Measurements from ENCODE around the gene TRIM16. TPM values are rescaled to one million over a fixed set of nuclear protein-coding genes. Genes with fewer than 3 reads are reported as not detected.
A peak's percentile ranks its signal among the peaks of the same experiment; 100 is the strongest.
"Not testable (repeated sequence)": the region's sequence is repeated elsewhere in the genome, so short reads cannot be mapped to it uniquely, and the experiment has no call there.

Gene TRIM16
- total RNA-seq, 2 donors from 2014 or later, result 12.0 to 21.7 TPM

- intact Hi-C loops (cut with DNase I), result no loop called here
- DNase-seq (ENCODE audit: low spot score), result no peak
Observed at GRCh38 chr17:15660077-15660476, 24.0 kb downstream of the TRIM16 start.

- intact Hi-C loops (cut with DNase I), result no loop called here
Observed at GRCh38 chr17:15659663-15660062, 24.4 kb downstream of the TRIM16 start.

GRCh38 chr17:15659236-15659635 lies 24.9 kb downstream of the TRIM16 start:
- intact Hi-C loops (cut with DNase I), result no loop called here
- DNase-seq (ENCODE audit: low spot score), result no peak

More at GRCh38 chr17:15659663-15660062, 24.4 kb downstream of the TRIM16 start:
- no peak for DNase-seq (ENCODE audit: low spot score)

GRCh38 chr17:15658296-15658695 lies 25.8 kb downstream of the TRIM16 start:
- DNase-seq (ENCODE audit: low spot score), result no peak
- intact Hi-C loops (cut with DNase I), result no loop called here

- no peak for DNase-seq (ENCODE audit: low spot score)
- intact Hi-C loops (cut with DNase I), result no loop called here
Observed at GRCh38 chr17:15657868-15658267, 26.2 kb downstream of the TRIM16 start.

- DNase-seq (ENCODE audit: low spot score), result no peak
- intact Hi-C loops (cut with DNase I), result no loop called here
Observed at GRCh38 chr17:15654886-15655561, 29.1 kb downstream of the TRIM16 start.

- intact Hi-C loops (cut with DNase I); DNase-seq (ENCODE audit: low spot score): not testable (repeated sequence)
Observed at GRCh38 chr17:15654401-15654800, 29.7 kb downstream of the TRIM16 start.

GRCh38 chr17:15652960-15653359 lies 31.2 kb downstream of the TRIM16 start:
- intact Hi-C loops (cut with DNase I), result no loop called here
- no peak for DNase-seq (ENCODE audit: low spot score)

GRCh38 chr17:15651583-15652110 lies 32.5 kb downstream of the TRIM16 start:
- DNase-seq (ENCODE audit: low spot score), result peak; percentile 99
- intact Hi-C loops (cut with DNase I), result no loop called here

- no peak for DNase-seq (ENCODE audit: low spot score)
- intact Hi-C loops (cut with DNase I), result no loop called here
Observed at GRCh38 chr17:15650741-15651582, 33.1 kb downstream of the TRIM16 start.

GRCh38 chr17:15649861-15650421 lies 34.2 kb downstream of the TRIM16 start:
- DNase-seq (ENCODE audit: low spot score), result peak; percentile 84
- intact Hi-C loops (cut with DNase I), result no loop called here

GRCh38 chr17:15648386-15648785 lies 35.7 kb downstream of the TRIM16 start:
- intact Hi-C loops (cut with DNase I), result no loop called here
- no peak for DNase-seq (ENCODE audit: low spot score)

GRCh38 chr17:15645942-15646312 lies 38.2 kb downstream of the TRIM16 start:
- intact Hi-C loops (cut with DNase I); DNase-seq (ENCODE audit: low spot score): not testable (repeated sequence)

- intact Hi-C loops (cut with DNase I); DNase-seq (ENCODE audit: low spot score): not testable (repeated sequence)
Observed at GRCh38 chr17:15645099-15645941, 38.8 kb downstream of the TRIM16 start.

GRCh38 chr17:15642505-15643251 lies 41.4 kb downstream of the TRIM16 start:
- intact Hi-C loops (cut with DNase I); DNase-seq (ENCODE audit: low spot score): not testable (repeated sequence)

- intact Hi-C loops (cut with DNase I); DNase-seq (ENCODE audit: low spot score): not testable (repeated sequence)
Observed at GRCh38 chr17:15642014-15642413, 42.1 kb downstream of the TRIM16 start.

GRCh38 chr17:15630930-15631453 lies 53.1 kb downstream of the TRIM16 start:
- intact Hi-C loops (cut with DNase I); DNase-seq (ENCODE audit: low spot score): not testable (repeated sequence)

- DNase-seq (ENCODE audit: low spot score); intact Hi-C loops (cut with DNase I): not testable (repeated sequence)
Observed at GRCh38 chr17:15629991-15630390, 54.1 kb downstream of the TRIM16 start.
